HepG2 (cell line): Measurements from ENCODE around the gene NRSN2. TPM values are rescaled to one million over a fixed set of nuclear protein-coding genes. Genes with fewer than 3 reads are reported as not detected.

Source experiments
- FOXM1 ChIP-seq: sonication (generic); formaldehyde crosslinking; IDR thresholded peaks from 2 replicates; pipeline ENCODE4 v1.5.0; 2020; ENCODE audit warnings: missing genetic modification reagents
- HIC2 ChIP-seq: sonication (generic); formaldehyde crosslinking; IDR thresholded peaks from 2 replicates; pipeline ENCODE4 v1.9.0; 2022; ENCODE audit warnings: low read depth, missing genetic modification reagents
- JUN ChIP-seq: sonication (generic); formaldehyde crosslinking; IDR thresholded peaks from 2 replicates; pipeline ENCODE4 v1.4.0; 2020; ENCODE audit warnings: mild to moderate bottlenecking, missing genetic modification reagents
- KDM4B ChIP-seq: sonication (generic); formaldehyde crosslinking; IDR thresholded peaks from 2 replicates; pipeline ENCODE4 v1.4.0; 2020; ENCODE audit warnings: missing genetic modification reagents
- NCOA5 ChIP-seq: sonication (generic); formaldehyde crosslinking; IDR thresholded peaks from 2 replicates; pipeline ENCODE4 v1.4.0; 2020; ENCODE audit warnings: missing genetic modification reagents
- NFE2L1 ChIP-seq: sonication (generic); formaldehyde crosslinking; IDR thresholded peaks from 2 replicates; pipeline ENCODE4 v1.4.0; 2020; ENCODE audit warnings: missing genetic modification reagents, mild to moderate bottlenecking, borderline replicate concordance
- NR3C1 ChIP-seq: sonication (generic); formaldehyde crosslinking; IDR thresholded peaks from 2 replicates; pipeline ENCODE4 v1.4.0; 2020; ENCODE audit warnings: missing genetic modification reagents
- PHB2 ChIP-seq: fragments of 450-650 bp; IDR thresholded peaks from 2 replicates; pipeline ENCODE4 v1.6.1; 2018; ENCODE audit not compliant: partially characterized antibody
- POLR2A ChIP-seq, 2 experiments: IDR thresholded peaks; 2 replicates each; pipeline ENCODE4 v1.6.1; 2011; ENCODE audit warnings: low read depth in 2 of 2, low read length in 2 of 2, mild to moderate bottlenecking in 1 of 2, moderate library complexity in 1 of 2; ENCODE audit not compliant: insufficient read depth in 1 of 2
- PRDM15 ChIP-seq: sonication (generic); formaldehyde crosslinking; IDR thresholded peaks from 2 replicates; pipeline ENCODE4 v1.4.0; 2020; ENCODE audit warnings: missing genetic modification reagents
- PRMT3 ChIP-seq: sonication (generic); formaldehyde crosslinking; IDR thresholded peaks from 2 replicates; pipeline ENCODE4 v1.8.1; 2022; ENCODE audit warnings: low read depth, mild to moderate bottlenecking, moderate library complexity, missing genetic modification reagents, borderline replicate concordance
- RBM22 ChIP-seq: fragments of 200-400 bp; formaldehyde crosslinking; optimal IDR thresholded peaks from 2 replicates; pipeline ENCODE3; 2017; ENCODE audit warnings: mild to moderate bottlenecking, low read length, moderate library complexity
- SKIL ChIP-seq: sonication (generic); formaldehyde crosslinking; IDR thresholded peaks from 2 replicates; pipeline ENCODE4 v1.8.0; 2022; ENCODE audit warnings: missing genetic modification reagents, mild to moderate bottlenecking, moderate library complexity, borderline replicate concordance
- SMAD3 ChIP-seq: sonication (generic); formaldehyde crosslinking; IDR thresholded peaks from 2 replicates; pipeline ENCODE4 v1.4.0; 2020; ENCODE audit warnings: missing genetic modification reagents
- STAG1 ChIP-seq: sonication (generic); formaldehyde crosslinking; IDR thresholded peaks from 2 replicates; pipeline ENCODE4 v1.4.0; 2020; ENCODE audit warnings: missing genetic modification reagents
- THAP8 ChIP-seq: sonication (generic); formaldehyde crosslinking; IDR thresholded peaks from 2 replicates; pipeline ENCODE4 v1.5.1; 2020; ENCODE audit warnings: missing genetic modification reagents, mild to moderate bottlenecking, borderline replicate concordance
- U2AF1 ChIP-seq: fragments of 200-400 bp; formaldehyde crosslinking; optimal IDR thresholded peaks from 2 replicates; pipeline ENCODE3; 2017; ENCODE audit warnings: mild to moderate bottlenecking, low read depth, low read length
- ZNF24 ChIP-seq: fragments of 450-650 bp; IDR thresholded peaks from 2 replicates; pipeline ENCODE4 v1.6.1; 2017; ENCODE audit warnings: antibody characterized with exemption, mild to moderate bottlenecking
- ZNF354B ChIP-seq: sonication (generic); formaldehyde crosslinking; IDR thresholded peaks from 2 replicates; pipeline ENCODE4 v1.8.0; 2022; ENCODE audit warnings: mild to moderate bottlenecking, missing genetic modification reagents
- ZNF615 ChIP-seq: sonication (generic); formaldehyde crosslinking; IDR thresholded peaks from 2 replicates; pipeline ENCODE4 v1.5.0; 2020; ENCODE audit warnings: mild to moderate bottlenecking, missing genetic modification reagents, borderline replicate concordance
- ZNF616 ChIP-seq: sonication (generic); formaldehyde crosslinking; IDR thresholded peaks from 2 replicates; pipeline ENCODE4 v1.5.0; 2020; ENCODE audit warnings: low read depth, mild to moderate bottlenecking, missing genetic modification reagents
- ZNF782 ChIP-seq: sonication (generic); formaldehyde crosslinking; IDR thresholded peaks from 2 replicates; pipeline ENCODE4 v1.4.0; 2020; ENCODE audit warnings: missing genetic modification reagents, mild to moderate bottlenecking, borderline replicate concordance
- polyA plus RNA-seq, 8 experiments: library from polyadenylated mRNA; depleted of rRNA in 3 of 8; stranded (reverse) in 7 of 8; unstranded in 1 of 8; fragments of >200 nt; fragmentation: Illumina TruSeq in 4 of 8; extraction: Trizol in 4 of 8; gene quantifications; 2 replicates each; pipeline versions ENCODE4 v1.2.1 to v1.2.3, GENCODE V29; 2011 to 2016; ENCODE audit warnings: low read depth in 4 of 8, missing spikeins in 1 of 8, mixed read lengths in 1 of 8; ENCODE audit not compliant: insufficient read depth in 1 of 8
- total RNA-seq, 5 experiments: library from RNA; depleted of rRNA; stranded (reverse); fragments of >200 nt; fragmentation: Illumina TruSeq; extraction: Trizol; gene quantifications; 2 replicates each; pipeline ENCODE4 v1.2.3, GENCODE V29; 2016; ENCODE audit warnings: low read depth in 1 of 5

NRSN2 gene
- total and polyA plus RNA-seq, 2 of the 13 experiments (the other 11 are each of a cell fraction or from before 2014, with no cell fraction given) = 32.3 to 49.4 TPM

- no peak for TF ChIP-seq PRDM15 (CRISPR knock-in tag)
- peak in 1 of 2 experiments; percentile 47; a peak in 2 of 4 replicates for TF ChIP-seq POLR2A (IDR thresholded peaks at IDR 0.05; ENCODE audit: insufficient read depth in 1 of 2, low read depth in 2 of 2, low read length in 2 of 2)
- TF ChIP-seq NCOA5 (CRISPR knock-in tag) = no peak
- no peak for TF ChIP-seq NFE2L1 (CRISPR knock-in tag)
- TF ChIP-seq SKIL (CRISPR knock-in tag) = no peak
- TF ChIP-seq SMAD3 (CRISPR knock-in tag) = no peak
- no peak for TF ChIP-seq ZNF615
- no peak for TF ChIP-seq ZNF354B (CRISPR knock-in tag)
- no peak; the same call in 1 of the 2 replicates for TF ChIP-seq ZNF782
- TF ChIP-seq PRMT3 (CRISPR knock-in tag) = no peak
- TF ChIP-seq ZNF616 = no peak
- no peak for TF ChIP-seq U2AF1
- TF ChIP-seq RBM22 = peak; percentile 72
- no peak for TF ChIP-seq KDM4B (CRISPR knock-in tag)
- TF ChIP-seq FOXM1 (CRISPR knock-in tag) = no peak
- TF ChIP-seq NR3C1 (CRISPR knock-in tag) = no peak
- TF ChIP-seq JUN = no peak
- peak; percentile 27; the same call in 1 of the 2 replicates for TF ChIP-seq HIC2 (CRISPR knock-in tag)
- TF ChIP-seq ZNF24 = no peak
- TF ChIP-seq STAG1 (CRISPR knock-in tag) = peak; percentile 92
- no peak for TF ChIP-seq PHB2
- TF ChIP-seq THAP8 (CRISPR knock-in tag) = no peak
Measured at GRCh38 chr20:330233-331149, 16.4 kb upstream of the NRSN2 start (continued).
